Stromal cell of bone marrow (primary cell): ENCODE data around the gene CDC42BPG.
A peak's percentile ranks its signal among the peaks of the same experiment; 100 is the strongest.

ENCODE experiments used
- DNase-seq: peaks from one replicate; pipeline ENCODE4 v3.0.0-alpha.2; 2012; ENCODE audit warnings: low read depth

CDC42BPG gene

GRCh38 chr11:64789331-64790204, 54.9 kb downstream of the CDC42BPG start:
- DNase-seq = no peak

DNA sequence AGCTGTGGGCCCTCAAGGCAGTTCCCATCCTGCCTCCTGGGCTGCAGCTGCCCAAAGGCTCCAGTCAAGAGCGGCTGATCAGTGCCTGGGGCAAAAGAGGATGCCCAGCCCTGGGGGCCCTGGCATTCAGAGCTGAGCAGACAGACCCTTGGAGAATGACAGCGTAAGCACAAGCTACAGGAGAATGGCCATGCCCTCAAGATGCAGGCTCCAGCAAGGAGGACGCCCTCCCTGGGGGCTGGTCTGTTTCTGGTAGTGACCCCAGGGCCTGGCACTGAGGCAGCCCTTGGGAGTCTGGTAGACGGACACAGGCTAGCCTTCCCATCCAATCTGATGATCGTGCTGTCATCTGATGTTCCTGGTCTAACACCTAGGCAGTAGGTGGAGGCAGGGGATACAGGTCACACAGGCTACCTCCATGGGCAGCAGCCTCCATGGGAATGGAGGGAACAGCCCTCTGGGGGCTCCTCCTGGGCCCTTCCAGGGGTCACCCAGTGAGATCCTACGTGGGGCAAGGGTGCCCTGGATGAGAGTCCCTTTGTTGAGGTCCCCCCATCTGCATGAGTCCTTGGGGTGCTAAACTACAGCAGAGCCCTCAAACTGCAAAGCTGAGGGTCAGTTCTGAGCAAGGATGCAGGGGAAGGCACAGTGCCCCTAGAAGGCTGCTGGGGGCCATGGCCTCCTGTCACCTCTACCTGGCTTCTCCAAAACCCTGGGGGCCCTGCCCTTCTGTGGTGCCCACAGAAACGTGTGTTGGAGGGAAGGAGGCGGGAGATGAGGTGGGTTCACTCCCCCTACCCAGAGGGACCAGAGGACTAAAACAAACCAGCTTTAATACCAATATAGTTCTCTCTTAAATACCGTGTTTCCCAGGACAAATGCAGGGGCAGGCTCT, 55.9 kb downstream of the CDC42BPG start:
- DNase-seq = no peak

DNA sequence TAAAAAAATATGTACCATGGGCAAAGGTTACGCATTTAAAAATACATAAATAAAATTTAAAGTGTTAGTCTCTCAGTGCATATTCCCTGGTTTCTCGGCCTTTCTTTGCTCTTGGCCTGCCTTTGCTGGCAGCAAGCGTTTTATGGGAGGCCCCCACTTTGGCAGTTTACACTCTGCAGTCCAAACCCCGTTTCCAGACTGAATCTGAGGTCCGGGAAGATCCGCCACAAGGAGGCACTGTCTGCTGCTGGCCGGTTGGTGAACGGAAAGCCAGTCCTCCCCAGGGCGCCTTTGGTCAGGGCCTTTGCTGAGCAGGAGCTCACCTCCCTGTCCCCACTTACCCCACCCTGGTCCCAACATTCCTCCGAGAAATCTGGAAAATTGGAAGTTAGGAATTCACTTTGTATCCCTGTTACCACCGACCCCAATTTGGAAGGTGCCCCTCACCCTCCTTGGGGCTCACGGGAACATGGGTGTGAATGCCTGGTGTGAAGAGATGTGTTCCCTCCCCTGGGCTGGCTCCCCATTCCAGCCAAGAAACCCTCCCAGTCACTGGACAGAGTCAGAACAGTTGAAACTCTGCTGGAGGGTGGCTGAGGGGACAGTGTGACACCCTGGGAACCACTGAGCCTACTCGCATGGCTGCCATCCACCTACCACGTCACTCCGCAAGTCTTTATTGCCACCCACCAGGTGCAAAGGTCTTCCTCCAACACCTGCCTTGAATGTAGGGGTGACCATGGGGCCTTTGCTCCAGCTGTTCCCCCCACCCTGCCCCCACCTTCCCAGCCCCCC, 56.7 kb downstream of the CDC42BPG start:
- DNase-seq = no peak

GRCh38 chr11:64786308-64786707, 58.1 kb downstream of the CDC42BPG start:
- DNase-seq = no peak

- no peak for DNase-seq
Observed at GRCh38 chr11:64784813-64785581, 59.5 kb downstream of the CDC42BPG start.

- peak; percentile 100 for DNase-seq
Observed at GRCh38 chr11:64778473-64779298, 65.8 kb downstream of the CDC42BPG start, which contains the start of gene SF1. Gene SF1, minus strand, starts transcription at chr11:64778542. Its CDS starts 150 bp downstream, at chr11:64778392.

GRCh38 chr11:64778223-64778472, 66.3 kb downstream of the CDC42BPG start:
- no peak for DNase-seq

DNA sequence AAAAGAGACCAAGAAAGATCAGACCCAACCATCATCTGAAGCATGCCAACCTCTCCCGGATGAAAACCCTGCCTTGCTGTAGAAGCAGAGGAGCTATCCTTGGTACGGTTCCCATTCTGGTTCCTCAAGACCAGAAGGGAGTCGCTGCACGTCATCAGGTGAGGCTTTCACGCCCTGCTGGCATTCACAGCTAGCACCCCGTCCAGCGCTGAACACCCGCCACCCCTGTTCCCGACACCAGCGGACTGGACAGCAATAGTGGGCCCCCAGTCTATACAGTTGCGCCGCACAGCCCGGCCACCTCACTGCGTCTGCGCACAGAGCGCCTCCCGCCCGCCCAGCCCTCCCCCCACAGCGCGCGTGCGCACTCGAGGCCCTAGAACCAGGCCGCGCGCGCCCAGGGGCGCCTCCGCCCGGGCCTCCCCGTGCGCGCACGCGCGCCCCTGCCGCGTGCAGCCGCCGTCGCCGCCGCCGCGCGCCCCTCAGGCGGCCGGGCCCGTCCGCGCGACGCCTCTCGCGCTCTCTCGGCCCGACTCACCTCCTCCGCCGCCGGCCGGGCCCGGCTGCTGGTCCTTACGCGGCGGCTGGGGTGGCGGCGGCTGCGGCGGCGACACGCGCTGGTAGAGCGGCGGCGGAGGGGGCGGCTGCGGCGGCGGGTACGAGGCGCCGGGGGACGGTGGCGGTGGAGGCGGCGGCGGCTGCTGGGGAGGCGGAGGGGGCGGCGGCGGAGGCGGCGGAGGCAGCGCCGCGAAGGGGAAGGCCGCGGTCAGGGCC, 66.8 kb downstream of the CDC42BPG start:
- peak; percentile 61 for DNase-seq

DNA sequence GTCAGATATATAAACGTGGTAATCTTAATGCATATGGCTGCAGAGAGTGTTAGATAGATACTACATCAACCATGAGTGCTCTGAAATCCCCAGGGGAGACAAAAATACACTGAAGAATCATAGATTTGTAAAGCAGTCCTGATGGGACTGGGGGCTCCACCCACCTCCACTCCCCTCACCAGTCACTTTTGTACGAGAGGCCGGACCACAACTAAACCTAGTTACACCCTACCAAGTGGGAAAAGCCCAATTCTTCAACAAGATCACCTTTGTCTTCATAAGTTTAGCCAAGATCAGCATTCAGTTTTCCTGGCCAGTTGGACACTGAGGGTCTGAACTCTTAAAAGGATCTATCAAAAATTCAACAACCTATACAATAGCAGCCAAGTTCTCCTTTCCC, 67.6 kb downstream of the CDC42BPG start:
- no peak for DNase-seq

DNA sequence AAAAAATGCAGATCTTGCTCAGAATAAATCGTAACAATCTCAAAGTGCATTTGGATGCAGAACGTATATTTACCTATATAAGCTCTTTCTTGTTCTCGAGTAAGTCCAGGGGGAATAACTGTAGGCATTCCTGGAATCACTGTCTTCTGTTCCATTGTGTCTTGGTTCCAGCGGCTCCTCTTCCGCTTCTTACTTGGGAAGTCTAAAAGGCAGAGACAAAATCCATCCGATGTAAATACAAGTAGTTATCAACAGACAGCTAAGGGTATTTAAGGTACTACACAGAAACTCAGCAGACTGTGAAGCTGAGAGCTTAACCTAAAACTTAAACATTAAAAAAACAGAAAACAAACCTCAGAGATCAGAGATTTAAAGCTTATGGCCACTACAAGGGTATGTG, 68.0 kb downstream of the CDC42BPG start:
- no peak for DNase-seq

- DNase-seq = no peak
Observed at GRCh38 chr11:64774144-64774543, 70.3 kb downstream of the CDC42BPG start.
